Measurements from ENCODE around the gene SCN1B.

The SCN1B gene

GRCh38 chr19:35011091-35011689, 19.1 kb upstream of the SCN1B start:
- TF ChIP-seq MAX (IDR thresholded peaks at IDR 0.05) = no peak
- TF ChIP-seq EP300 (IDR thresholded peaks at IDR 0.05; ENCODE audit: borderline replicate concordance) = no peak
- no peak for TF ChIP-seq TAF1 (IDR thresholded peaks at IDR 0.05; ENCODE audit: low read depth)
- no peak for TF ChIP-seq TCF12 (IDR thresholded peaks at IDR 0.05; ENCODE audit: low read depth)
- TF ChIP-seq FOXM1 (IDR thresholded peaks at IDR 0.05; ENCODE audit: borderline replicate concordance, low read depth) = no peak

- TF ChIP-seq FOXM1 (IDR thresholded peaks at IDR 0.05; ENCODE audit: borderline replicate concordance, low read depth) = no peak
- no peak for TF ChIP-seq TEAD4 (IDR thresholded peaks at IDR 0.05)
- TF ChIP-seq TAF1 (IDR thresholded peaks at IDR 0.05; ENCODE audit: low read depth) = no peak
- TF ChIP-seq REST (IDR thresholded peaks at IDR 0.05; ENCODE audit: low read depth) = no peak
Observed at GRCh38 chr19:35011737-35012682, 18.3 kb upstream of the SCN1B start.

GRCh38 chr19:35013041-35013819, 17.0 kb upstream of the SCN1B start:
- no peak for TF ChIP-seq NFIC (IDR thresholded peaks at IDR 0.05)
- peak; percentile 83 for TF ChIP-seq RAD21 (IDR thresholded peaks at IDR 0.05; ENCODE audit: low read depth)

- TF ChIP-seq YY1 (IDR thresholded peaks at IDR 0.05; ENCODE audit: low read depth) = no peak
- TF ChIP-seq FOXM1 (IDR thresholded peaks at IDR 0.05; ENCODE audit: borderline replicate concordance, low read depth) = no peak
Observed at GRCh38 chr19:35013820-35014754, 16.2 kb upstream of the SCN1B start.

- TF ChIP-seq EP300 (IDR thresholded peaks at IDR 0.05; ENCODE audit: borderline replicate concordance) (no peak), TEAD4 (IDR thresholded peaks at IDR 0.05) (no peak), REST (IDR thresholded peaks at IDR 0.05; ENCODE audit: low read depth) (no peak), RAD21 (IDR thresholded peaks at IDR 0.05; ENCODE audit: low read depth) (no peak), TAF1 (IDR thresholded peaks at IDR 0.05; ENCODE audit: low read depth) (no peak)
Observed at GRCh38 chr19:35015270-35015953, 14.9 kb upstream of the SCN1B start.

GRCh38 chr19:35015954-35016351, 14.3 kb upstream of the SCN1B start:
- TF ChIP-seq ZBTB7A (IDR thresholded peaks at IDR 0.05; ENCODE audit: low read depth) = no peak
- TF ChIP-seq TEAD4 (IDR thresholded peaks at IDR 0.05) = no peak

- TF ChIP-seq USF1 (IDR thresholded peaks at IDR 0.05) (no peak), FOXM1 (IDR thresholded peaks at IDR 0.05; ENCODE audit: borderline replicate concordance, low read depth) (no peak), EP300 (IDR thresholded peaks at IDR 0.05; ENCODE audit: borderline replicate concordance) (no peak), TCF12 (IDR thresholded peaks at IDR 0.05; ENCODE audit: low read depth) (no peak), RAD21 (IDR thresholded peaks at IDR 0.05; ENCODE audit: low read depth) (no peak), MAX (IDR thresholded peaks at IDR 0.05) (no peak), CEBPB (IDR thresholded peaks at IDR 0.05) (no peak), YY1 (IDR thresholded peaks at IDR 0.05; ENCODE audit: low read depth) (no peak), EGR1 (IDR thresholded peaks at IDR 0.05) (no peak), ZBTB7A (IDR thresholded peaks at IDR 0.05; ENCODE audit: low read depth) (no peak), NFIC (IDR thresholded peaks at IDR 0.05) (no peak)
Observed at GRCh38 chr19:35017507-35017906, 12.8 kb upstream of the SCN1B start.

Data from Ishikawa (cell line).